HepG2 (cell line): ENCODE measurements around the gene KCNC2. TPM values are rescaled to one million over a fixed set of nuclear protein-coding genes. Genes with fewer than 3 reads are reported as not detected.

Experiments
- ATAC-seq: fragments of 200-7000 bp; cut with Tn5 transposase; 3 replicates; pipeline ENCODE4 v1.9.1; 2020; ENCODE audit warnings: mild to moderate bottlenecking, moderate library complexity
- BruUV-seq: library from RNA; stranded (reverse); fragments of 400-500 nt; replicated peaks from 2 replicates; lab custom pipeline; 2021; lab: Mats Ljungman, UMichigan
- CTCF ChIA-PET: fragments of 300-600 bp; formaldehyde crosslinking; extraction: SDS; loops from one replicate; lab custom pipeline; 2021; ENCODE audit warnings: low total read pairs, inconsistent platforms, low intra/inter-chr PET ratio; lab: Yijun Ruan, JAX
- POLR2A ChIA-PET: fragments of 350-600 bp; sonication (Branson Sonifier 250); formaldehyde crosslinking; loops from one replicate; lab custom pipeline; 2020; ENCODE audit warnings: antibody characterized with exemption, inconsistent platforms; lab: Yijun Ruan, JAX
- DNase-seq: peaks from one replicate; pipeline ENCODE4 v3.0.0-alpha.2; 2015; ENCODE audit warnings: low spot score
- FAIRE-seq: peaks from 3 replicates; lab custom pipeline; 2011; peaks lifted over from hg19 to GRCh38; lab: Jason Lieb, UNC
- H2AFZ ChIP-seq: one replicate; pipeline ENCODE4 v1.6.1; 2011; ENCODE audit warnings: low read length, inconsistent platforms
- H3K27ac ChIP-seq: fragments of 300-600 bp; 3 replicates; pipeline ENCODE4 v1.8.0; 2011; ENCODE audit warnings: mixed run types, mild to moderate bottlenecking, mixed read lengths, low read length, inconsistent platforms; ENCODE audit not compliant: insufficient read depth; ENCODE audit errors: extremely low read length
- H3K27me3 ChIP-seq, 2 experiments: fragments of 200-600 bp in 1 of 2; 2 replicates in 1 of 2; 3 replicates in 1 of 2; pipeline versions ENCODE4 v1.6.0 to v1.8.0; 2011; ENCODE audit warnings: low read length in 2 of 2, mild to moderate bottlenecking in 2 of 2, moderate library complexity in 2 of 2, inconsistent platforms in 1 of 2; ENCODE audit not compliant: insufficient read depth in 2 of 2, control insufficient read depth in 1 of 2
- H3K36me3 ChIP-seq, 2 experiments: fragments of 200-600 bp in 1 of 2; replicated peaks in 1 of 2; 2 replicates in 1 of 2; 3 replicates in 1 of 2; pipeline versions ENCODE4 v1.5.1 to v1.8.0; 2011; ENCODE audit warnings: low read length in 2 of 2, inconsistent platforms in 1 of 2; ENCODE audit not compliant: insufficient read depth in 2 of 2, control insufficient read depth in 1 of 2
- H3K4me1 ChIP-seq: 2 replicates; pipeline ENCODE4 v1.5.1; 2012; ENCODE audit warnings: low read length, inconsistent platforms; ENCODE audit not compliant: insufficient read depth
- H3K4me2 ChIP-seq: 2 replicates; pipeline ENCODE4 v1.6.0; 2011; ENCODE audit warnings: low read depth, low read length, inconsistent platforms
- H3K4me3 ChIP-seq, 3 experiments: fragments of 200-600 bp in 1 of 3; sonication (generic), shearing (Covaris generic) in 1 of 3; replicated peaks in 1 of 3; 2 replicates each; pipeline ENCODE4 v1.5.1; 2011 to 2016; ENCODE audit warnings: low read length in 3 of 3, inconsistent platforms in 2 of 3, low read depth in 2 of 3, mild to moderate bottlenecking in 2 of 3, control low read depth in 1 of 3, mixed read lengths in 1 of 3; ENCODE audit not compliant: insufficient read depth in 1 of 3
- H3K79me2 ChIP-seq: one replicate; pipeline ENCODE4 v1.6.1; 2011; ENCODE audit warnings: low read length, inconsistent platforms; ENCODE audit not compliant: insufficient read depth
- H3K9ac ChIP-seq: 2 replicates; pipeline ENCODE4 v1.6.0; 2011; ENCODE audit warnings: mild to moderate bottlenecking, low read depth, low read length, inconsistent platforms; ENCODE audit not compliant: insufficient read depth
- H3K9me3 ChIP-seq: 2 replicates; pipeline ENCODE4 v1.5.1; 2012; ENCODE audit warnings: mild to moderate bottlenecking, low read length
- H4K20me1 ChIP-seq: 2 replicates; pipeline ENCODE4 v1.6.0; 2011; ENCODE audit warnings: inconsistent platforms, mild to moderate bottlenecking, low read length, moderate library complexity; ENCODE audit not compliant: insufficient read depth
- EHMT2 ChIP-seq: fragments of 200-600 bp; sonication (generic); IDR thresholded peaks from 2 replicates; pipeline ENCODE4 v1.7.0; 2017; ENCODE audit warnings: antibody characterized with exemption, low read depth, low read length, borderline replicate concordance
- MIER2 ChIP-seq: IDR thresholded peaks from 2 replicates; pipeline ENCODE4 v1.6.1; 2016; ENCODE audit warnings: missing biosample characterization, missing genetic modification reagents
- REST ChIP-seq, 2 experiments: IDR thresholded peaks; 2 replicates each; pipeline ENCODE4 v1.6.1; 2011 to 2012; ENCODE audit warnings: low read length in 2 of 2, borderline replicate concordance in 1 of 2, low read depth in 1 of 2, mild to moderate bottlenecking in 1 of 2, moderate library complexity in 1 of 2
- ZNF746 ChIP-seq: sonication (generic); formaldehyde crosslinking; IDR thresholded peaks from 2 replicates; pipeline ENCODE4 v1.8.0; 2022; ENCODE audit warnings: mild to moderate bottlenecking, missing genetic modification reagents
- WGBS: methylation state at CpG from one replicate; pipeline ENCODE4 v1.1.6; 2017; ENCODE audit warnings: low lambda C conversion rate; 5-methylcytosine and 5-hydroxymethylcytosine counted together
- in situ Hi-C: cut with HindIII; loops from 2 replicates; pipeline ENCODE4 v1.10.0; 2017; ENCODE audit warnings: low pct_unique_long_range_greater_than_20kb; ENCODE audit not compliant: extremely low pct_ligation_motif_present
- intact Hi-C: fragments of 100-400 bp; cut with micrococcal nuclease; formaldehyde crosslinking; loops from one replicate; pipeline ENCODE4 v1.10.0; 2022; ENCODE audit not compliant: unreplicated experiment
- polyA plus RNA-seq, 8 experiments: library from polyadenylated mRNA; depleted of rRNA in 3 of 8; stranded (reverse) in 7 of 8; unstranded in 1 of 8; fragments of >200 nt; fragmentation: Illumina TruSeq in 4 of 8; extraction: Trizol in 4 of 8; gene quantifications; 2 replicates each; pipeline versions ENCODE4 v1.2.1 to v1.2.3, GENCODE V29; 2011 to 2016; ENCODE audit warnings: low read depth in 4 of 8, missing spikeins in 1 of 8, mixed read lengths in 1 of 8; ENCODE audit not compliant: insufficient read depth in 1 of 8
- total RNA-seq, 5 experiments: library from RNA; depleted of rRNA; stranded (reverse); fragments of >200 nt; fragmentation: Illumina TruSeq; extraction: Trizol; gene quantifications; 2 replicates each; pipeline ENCODE4 v1.2.3, GENCODE V29; 2016; ENCODE audit warnings: low read depth in 1 of 5

KCNC2 gene
- total and polyA plus RNA-seq, 2 of the 13 experiments (the other 11 are each of a cell fraction or from before 2014, with no cell fraction given) = not detected

DNA sequence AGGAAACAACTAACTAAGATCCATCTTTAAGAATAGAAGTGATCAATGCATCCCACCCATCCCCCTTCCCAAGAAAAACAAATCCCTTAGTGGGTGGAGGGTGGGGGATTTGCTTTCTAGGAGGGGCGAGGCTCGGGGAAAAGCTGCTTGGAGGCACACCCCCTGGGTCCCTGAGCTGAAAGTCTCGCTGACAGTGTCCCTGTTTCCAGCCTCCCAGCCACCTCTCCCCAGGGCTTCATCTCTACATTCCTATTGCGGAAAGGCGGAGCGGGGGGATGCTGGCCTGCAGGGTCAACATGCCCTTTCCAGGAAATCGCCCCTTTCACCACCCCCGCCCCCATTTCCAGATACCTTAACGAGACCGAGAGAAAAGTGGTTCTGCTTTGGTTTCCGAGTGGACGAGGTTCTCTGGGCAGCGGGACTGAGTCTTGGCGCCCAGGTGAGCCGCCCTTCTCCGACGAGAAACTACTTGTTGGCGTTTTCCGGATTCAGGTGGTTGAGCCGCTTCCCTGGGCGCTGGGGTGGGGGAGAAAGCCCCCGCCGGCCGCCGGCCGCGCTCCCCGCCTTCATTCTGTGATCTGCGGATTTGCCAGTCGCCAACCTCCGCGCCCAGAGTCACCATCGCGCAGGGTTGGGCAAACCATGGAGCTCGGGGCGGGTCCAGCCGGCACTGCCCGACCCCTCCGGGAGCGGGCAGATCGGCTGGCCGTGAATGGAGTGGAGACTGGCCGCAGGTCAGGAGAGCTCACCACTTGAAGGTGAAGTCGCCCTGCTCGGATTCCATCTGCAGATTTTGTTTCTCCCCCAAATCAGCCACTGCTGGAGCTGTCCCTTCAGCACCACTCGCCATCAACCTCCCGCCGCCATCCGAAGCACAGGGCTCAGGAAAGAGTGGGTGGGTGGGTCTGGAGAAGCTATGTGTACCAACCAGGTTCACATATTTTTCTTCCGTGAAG, 505 bp downstream of the KCNC2 start:
- Histone ChIP-seq H3K79me2 (no peaks in the 10 kb centered on the region), H3K4me1 (no peaks in the 10 kb centered on the region), H3K9me3 (no peaks in the 10 kb centered on the region), H3K9ac (no peak overlapping the region)
- FAIRE-seq = no peak
- peak; percentile 53 to 92 for TF ChIP-seq REST (IDR thresholded peaks at IDR 0.05; ENCODE audit: borderline replicate concordance in 1 of 2, low read depth in 1 of 2, low read length in 2 of 2)
- peak; percentile 89 for TF ChIP-seq MIER2 (CRISPR knock-in tag)
- TF ChIP-seq EHMT2 = peak; percentile 38; the same call in 1 of the 2 replicates
- TF ChIP-seq ZNF746 (CRISPR knock-in tag) = no peak
- TF ChIP-seq, all 625 proteins: peak for 3
- POLR2A ChIA-PET = no interaction called here
- DNase-seq = no peak
- Histone ChIP-seq H2AFZ (no peak overlapping the region), H3K36me3 (no peaks in the 10 kb centered on the region), H3K4me2 (no peak overlapping the region), H3K4me3 (no peak overlapping the region), H4K20me1 (no peaks in the 10 kb centered on the region), H3K27me3 (peaks cover 8 to 16% of the 10 kb centered on the region in 2 experiments; a peak in 3 of 5 replicates), H3K27ac (no peak overlapping the region)
- CTCF ChIA-PET = no interaction called here
- in situ Hi-C loops (no loop called here), intact Hi-C loops (no loop called here)
- ATAC-seq = no peak; the same call in 2 of the 3 replicates
- WGBS = 33% methylated on average over 21 of the region's 50 CpGs
- no TSS peak for BruUV-seq
